GM18858 (cell line): ENCODE results near the gene APH1B.

Source experiments
- ATAC-seq: cut with Tn5 transposase; IDR thresholded peaks from one replicate; pipeline ENCODE4 v1.9.1; 2021; ENCODE audit not compliant: unreplicated experiment

APH1B gene

DNA sequence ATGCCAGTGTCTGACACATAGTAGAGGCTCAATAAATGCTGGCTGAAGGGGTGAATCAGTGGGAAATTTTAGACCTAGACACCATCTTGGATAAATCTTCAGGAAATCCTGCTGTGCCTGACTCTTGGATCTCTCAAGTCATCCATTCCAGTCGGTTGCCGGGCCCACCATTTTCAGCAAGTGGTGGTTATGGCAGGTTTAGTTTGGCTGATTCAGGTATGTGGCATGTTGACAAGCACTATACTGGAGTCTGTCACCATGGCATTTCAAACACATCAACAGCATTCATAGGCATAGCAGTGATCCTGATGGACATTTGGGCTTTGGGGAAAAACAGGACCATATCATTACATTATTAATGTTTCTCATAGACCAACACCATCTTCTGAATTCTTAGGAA lies 25.7 kb upstream of the APH1B start:
- ATAC-seq, result no peak

DNA sequence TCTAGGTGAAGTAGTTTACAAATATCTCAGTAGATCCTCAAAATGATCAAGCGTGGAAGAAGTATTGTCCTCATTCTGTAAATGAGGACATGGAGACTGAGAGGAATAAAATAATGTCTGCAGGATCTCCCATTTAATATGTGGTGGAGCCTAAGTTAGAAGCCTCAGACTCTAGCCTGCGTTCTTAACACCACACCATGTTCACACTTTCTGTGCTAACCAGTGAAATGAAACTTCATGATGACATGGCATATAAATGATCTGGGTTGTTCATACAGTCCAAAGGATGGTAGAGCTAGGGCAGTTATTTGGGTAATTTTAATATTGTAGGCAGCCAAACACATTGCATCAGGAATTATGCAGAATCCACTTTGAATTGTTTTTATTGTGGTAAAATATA lies 25.1 kb upstream of the APH1B start:
- ATAC-seq, result no peak

DNA sequence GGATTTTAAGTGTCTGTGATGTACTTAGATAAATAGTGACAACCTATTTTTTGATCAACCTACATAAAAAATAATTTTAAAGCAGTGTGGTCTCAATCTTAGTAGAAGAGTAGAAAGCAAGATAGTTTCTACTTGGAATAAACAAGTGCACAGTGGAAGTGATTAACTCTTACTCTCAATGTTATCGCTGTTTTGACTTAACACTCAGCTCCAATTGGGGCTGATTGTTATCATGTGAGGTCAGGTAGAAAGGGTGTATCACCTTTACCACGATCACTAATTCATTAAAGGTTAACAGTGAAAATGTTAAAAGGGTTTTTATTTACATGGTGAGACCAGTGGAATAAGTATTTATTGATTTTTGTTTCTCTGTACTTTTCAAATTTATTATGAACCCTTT lies 22.4 kb upstream of the APH1B start:
- no peak for ATAC-seq

DNA sequence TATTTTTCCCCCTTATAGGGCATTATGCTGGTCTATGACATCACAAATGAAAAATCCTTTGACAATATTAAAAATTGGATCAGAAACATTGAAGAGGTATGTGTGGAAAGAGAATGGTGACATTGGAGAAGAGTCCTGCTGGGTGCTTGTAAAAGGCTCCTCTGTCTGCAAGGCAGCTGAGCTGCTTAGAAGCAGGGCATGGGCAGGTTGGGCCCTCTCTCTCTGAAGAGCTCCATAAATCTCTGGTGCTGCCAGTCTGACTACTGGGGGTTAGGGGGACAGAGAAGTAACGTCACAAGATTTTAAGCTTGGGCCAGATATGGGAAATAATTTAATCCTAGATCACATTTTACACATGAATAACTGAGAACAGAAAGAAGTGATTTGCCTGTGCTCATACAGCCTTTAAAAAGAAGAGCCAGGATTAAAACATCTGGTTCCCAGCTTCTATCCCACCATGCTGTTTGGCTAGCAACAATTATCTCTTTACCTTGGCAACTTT lies 21.9 kb upstream of the APH1B start:
- ATAC-seq, result no peak

DNA sequence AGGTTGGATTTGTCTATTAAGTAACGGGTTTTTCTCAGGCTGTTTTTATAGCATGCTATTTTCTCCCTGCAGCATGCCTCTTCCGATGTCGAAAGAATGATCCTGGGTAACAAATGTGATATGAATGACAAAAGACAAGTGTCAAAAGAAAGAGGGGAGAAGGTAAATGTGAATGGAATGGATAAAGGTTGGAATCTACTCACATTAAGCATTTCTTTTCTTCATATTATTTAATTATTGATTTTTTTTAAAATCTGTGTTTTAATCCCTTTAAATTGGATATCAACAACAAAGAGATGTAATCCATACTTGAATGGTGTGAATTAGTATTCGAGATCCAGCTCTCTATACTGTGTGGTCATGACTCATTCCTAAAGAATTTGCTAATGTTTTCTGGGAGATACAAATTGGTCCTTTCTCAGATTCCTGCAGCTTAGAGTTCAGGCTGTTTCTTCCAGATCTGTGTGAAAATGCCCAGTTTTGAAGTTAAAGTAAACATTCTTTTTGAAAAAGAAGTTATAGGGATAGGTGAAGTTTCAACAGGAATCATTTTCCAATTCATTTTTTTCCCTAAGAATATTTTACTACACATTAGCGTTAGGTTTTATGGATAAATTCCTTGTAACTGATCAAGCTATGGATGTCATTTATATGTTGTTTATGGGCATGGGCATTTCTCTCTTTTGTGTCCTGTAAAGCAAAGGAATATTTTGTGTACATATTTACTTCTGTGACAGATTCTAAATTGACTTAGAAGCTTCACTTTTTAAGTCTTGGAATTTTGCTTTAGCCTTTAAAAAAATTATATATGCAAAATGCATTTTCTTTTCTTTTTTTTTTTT lies 20.8 kb upstream of the APH1B start:
- no peak for ATAC-seq

DNA sequence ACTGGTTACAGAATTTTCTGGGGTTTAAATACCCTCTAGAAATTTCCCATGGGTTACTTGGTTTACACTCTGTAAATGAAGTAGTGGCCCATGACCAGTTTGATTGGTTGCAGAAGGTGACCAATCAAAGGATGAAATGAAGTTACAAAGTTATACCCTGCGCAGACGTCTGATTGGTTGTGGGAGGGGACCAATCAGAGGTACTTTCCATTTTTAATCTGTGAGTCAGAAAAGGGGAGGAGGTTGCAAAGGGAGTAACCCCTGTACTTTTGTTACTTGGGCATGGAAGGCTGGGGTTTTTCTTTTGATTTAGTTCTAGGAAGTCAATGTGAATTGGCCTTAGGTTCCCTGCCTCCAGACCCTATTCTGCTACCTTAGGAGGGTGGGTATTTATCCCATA lies 18.7 kb upstream of the APH1B start:
- no peak for ATAC-seq

DNA sequence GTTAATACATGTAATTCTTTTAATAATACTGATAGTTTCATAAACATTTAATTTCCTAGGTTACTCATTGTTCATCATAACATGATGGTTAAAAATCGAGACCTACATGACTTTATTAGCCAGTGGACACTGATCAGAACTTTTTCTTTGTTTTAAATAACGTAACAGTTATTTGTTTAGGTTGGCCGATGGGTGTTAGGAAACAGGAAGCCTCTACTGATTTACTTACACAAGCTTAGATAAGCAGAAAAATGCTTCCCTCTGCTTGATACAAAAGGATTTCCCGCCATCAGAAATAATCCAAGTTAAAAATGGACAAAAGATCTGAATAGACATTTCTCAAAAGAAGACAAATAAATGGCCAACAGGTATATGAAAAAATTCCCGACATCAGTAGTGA lies 16.6 kb upstream of the APH1B start:
- ATAC-seq, result no peak

DNA sequence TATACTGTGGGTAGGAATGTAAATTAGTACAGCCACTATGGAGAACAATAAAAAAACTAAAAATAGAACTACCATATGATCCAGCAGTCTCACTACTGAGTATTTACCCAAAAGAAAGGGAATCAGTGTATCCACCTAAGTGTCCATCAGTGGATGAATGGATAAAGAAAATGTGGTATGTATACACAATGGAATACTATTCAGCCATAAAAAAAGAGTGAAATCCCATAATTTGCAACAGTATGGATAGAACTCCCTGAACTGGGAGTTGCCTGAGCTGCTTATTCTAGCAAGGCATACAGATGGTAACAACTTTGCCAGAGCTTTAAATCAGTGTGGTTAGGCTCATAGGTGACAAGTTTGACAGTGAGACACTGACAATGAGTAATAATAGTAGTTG lies 16.1 kb upstream of the APH1B start:
- no peak for ATAC-seq

DNA sequence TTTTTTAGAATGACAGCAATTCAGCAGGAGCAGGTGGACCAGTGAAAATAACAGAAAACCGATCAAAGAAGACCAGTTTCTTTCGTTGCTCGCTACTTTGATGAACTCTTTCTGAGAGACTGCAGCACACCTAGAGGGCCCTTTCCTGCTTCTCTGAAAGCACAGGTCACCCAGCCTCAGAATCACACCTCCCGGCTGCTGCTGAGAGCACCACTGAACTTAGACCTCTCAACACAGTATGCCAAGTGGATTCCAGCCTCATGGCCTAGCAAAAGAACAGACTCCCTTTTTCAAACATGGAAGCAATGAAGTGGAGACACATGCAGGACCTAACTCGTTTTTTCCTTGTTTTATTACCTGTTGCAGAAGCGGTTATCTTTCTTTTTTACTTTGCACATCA lies 13.9 kb upstream of the APH1B start:
- no peak for ATAC-seq

DNA sequence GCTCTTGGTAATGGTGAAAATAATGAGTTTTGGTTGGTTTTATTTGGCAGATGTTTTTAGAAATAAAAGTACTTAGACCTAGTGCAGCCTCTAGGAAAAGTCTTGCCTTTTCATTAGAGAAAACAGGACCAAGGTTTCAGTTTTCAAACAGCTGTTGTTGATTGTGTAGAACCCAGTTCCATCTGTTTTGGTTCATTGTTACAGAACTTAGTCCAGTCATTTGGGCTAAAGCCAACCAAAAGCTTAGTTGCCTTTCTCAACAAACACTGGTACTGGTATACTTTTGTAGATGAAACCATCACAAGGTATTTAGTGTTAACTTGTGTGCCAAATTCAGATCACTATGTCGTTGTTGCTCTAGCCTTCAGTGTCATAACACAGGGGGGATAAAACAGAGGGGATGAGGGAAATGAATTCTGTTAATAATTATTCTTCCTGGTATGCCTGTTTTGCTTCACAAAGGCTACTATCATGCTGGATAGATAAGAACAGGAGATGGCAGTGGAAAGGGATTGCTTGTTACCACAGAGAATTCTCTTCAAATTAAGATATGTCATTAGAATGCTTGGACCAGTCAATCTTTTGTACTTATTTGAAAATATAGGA lies 12.6 kb upstream of the APH1B start:
- no peak for ATAC-seq

DNA sequence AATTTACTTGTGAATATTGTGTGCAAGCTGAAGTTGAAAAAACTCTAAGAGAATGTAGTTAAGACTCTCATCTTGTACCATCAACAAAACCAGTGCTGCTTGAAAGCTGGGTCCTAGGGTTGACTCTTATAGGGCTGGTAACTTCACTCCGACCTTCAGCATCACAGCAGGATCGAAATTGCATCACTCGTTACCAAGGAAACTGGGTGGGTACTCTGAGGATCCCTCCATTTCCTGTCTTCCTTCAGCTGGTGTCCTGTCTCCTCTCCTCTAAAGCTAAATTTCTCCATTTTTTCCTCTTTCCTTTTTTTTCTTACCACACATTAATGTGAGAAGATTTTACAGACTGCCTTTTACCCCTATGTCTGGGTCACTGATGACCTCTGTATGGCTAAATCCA lies 3.0 kb upstream of the APH1B start:
- ATAC-seq, result no peak

DNA sequence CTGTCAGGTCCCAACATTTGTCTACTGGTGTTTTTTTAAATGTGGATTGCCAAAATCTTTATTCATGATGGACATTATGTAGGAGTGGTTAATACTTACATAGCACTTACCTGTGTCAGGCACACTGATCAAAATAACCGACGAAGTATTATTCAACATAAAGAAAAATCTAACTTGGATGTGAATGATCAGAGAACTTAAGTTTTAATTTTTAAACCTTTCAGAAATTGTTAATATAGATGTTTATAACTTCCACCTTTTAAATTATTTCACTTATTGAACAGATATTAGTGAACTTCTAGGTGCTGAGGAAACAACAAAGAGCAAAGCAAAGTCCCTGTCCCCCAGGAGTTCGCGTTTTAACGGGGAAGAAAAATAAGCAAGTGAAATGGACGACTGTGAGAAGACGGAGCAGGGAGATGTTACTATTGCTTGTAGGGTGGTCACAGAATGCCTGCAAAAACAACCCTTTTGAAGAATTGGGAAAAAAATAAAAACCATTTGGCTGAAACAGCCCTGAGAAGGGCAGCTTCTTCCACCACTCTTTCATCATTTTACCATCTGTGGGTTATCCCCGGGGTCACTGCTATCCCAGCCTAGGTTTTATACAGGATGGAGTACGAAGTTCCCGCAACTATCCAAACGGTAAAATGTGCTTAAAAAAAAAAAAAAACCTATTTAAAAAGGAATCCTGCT lies 915 bp upstream of the APH1B start:
- no peak for ATAC-seq

DNA sequence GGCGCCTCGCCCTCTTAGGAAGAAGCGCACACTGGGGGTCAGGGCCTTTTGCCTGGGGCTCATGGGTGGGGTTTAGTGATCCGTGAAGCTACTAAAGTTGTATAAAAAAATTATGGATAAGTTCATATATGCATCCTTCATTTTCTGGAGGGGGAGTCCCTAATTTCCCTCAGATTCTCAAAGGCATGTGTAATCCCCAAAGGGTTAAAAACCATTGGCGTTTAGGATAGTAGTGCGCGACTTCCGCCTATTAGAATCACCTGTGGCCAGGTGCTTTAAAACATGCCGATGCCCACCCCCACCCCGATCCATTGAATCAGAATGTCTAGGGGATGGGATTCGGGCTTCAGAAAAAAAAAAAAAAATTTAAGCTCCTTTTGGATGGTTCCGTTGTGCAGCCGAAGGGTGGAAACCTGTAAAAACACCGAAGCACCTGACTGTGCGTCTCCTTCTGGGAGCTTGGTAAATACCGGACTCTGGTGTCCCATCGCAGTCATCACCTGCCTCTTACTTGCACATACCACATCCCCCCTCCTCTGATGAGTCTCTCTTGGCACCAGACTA lies 570 bp downstream of the APH1B start:
- ATAC-seq, result no peak

DNA sequence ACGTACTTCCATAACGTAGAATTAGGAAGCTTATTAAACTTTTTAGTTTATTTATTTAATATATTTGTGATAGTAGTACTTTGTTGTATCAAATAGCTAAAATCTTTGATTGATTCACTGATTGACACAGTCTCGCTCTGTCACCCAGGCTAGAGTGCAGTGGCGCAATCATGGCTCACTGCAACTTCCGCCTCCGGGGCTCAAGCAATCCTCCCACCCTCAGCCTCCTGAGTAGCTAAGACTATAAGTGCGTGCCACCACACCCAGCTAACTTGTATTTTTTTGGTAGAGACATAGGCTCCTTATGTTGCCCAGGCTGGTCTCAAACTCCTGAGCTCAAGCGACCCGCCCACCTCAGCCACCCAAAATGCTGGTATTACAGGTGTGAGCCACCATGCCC lies 5.7 kb downstream of the APH1B start:
- ATAC-seq, result no peak

DNA sequence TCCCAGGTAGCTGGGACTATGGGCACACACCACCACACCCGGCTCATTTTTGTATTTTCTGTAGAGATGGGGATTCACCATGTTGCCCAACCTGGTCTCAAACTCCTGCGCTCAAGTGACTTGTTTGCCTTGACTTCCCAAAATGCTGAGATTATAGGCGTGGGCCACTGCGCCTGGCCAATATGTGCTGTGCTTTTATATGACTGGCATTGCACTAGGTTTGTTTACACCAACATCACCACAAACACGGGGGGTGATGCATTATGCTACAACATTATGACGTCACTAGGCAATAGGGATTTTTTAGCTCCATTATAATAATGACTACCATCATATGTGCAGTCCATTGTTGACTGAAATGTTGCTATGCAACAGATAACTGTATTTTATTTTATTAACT lies 6.9 kb downstream of the APH1B start:
- no peak for ATAC-seq

DNA sequence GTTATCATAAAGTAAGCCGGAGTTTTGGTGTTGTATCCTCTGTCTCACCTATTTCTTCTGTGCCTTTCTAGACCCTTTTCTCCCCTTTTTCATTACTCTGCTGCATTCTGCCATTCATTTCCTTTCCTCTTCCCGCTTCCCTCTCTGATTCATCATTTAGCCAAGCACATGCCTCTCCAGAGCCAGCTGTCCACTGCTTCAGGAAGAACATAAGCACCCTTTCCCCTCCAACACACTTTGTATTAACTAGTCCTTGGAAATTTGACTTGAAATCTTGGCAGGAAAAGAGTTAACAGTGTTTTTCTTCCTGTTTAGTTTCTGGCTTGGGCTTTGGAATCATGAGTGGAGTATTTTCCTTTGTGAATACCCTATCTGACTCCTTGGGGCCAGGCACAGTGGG lies 9.7 kb downstream of the APH1B start:
- no peak for ATAC-seq

DNA sequence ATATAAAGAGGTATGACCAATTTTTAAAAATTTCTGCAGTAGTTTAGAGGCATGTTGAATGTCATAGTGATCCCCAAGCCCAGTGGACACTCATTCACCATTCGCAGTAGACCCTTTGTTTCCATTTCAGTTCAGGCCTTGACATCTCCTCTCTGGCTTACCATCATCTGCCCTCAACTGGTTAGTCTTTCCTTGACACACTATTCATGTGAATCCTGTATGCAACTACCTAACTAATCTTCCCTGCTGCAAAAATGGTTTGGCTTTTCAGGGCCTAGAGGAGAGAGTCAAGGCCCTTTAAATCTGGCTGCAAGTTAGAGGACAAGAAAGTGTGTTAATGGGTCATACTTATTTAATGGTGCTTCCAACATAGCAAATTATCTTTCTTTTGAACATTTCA lies 10.9 kb downstream of the APH1B start:
- ATAC-seq, result no peak

DNA sequence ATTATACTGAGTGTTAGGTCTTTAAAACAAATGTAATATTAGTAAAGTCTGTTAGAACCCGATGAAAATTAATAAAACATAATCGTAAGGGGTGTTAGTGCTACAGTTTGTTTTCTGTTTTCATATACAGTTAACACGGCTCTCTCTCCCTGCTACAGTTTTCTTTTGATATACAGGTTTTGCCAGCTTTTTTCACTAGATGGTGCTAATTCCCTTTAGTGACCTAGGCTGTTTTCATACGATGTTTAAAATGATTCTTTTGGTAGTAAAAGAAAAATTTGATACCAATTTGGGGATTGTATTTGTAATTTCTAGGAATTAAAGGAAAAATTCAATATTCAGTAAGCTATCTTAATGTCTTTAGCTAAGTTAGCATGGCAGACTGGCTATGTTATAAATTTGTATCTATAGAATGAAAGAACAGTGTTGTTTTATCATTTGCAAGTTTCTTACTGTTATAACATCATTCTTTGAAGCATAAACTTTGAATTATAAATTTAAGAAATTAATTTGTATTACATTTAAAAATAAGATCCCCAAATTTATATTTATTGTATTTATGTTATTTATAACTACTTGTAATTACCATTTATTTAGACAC lies 11.5 kb downstream of the APH1B start:
- no peak for ATAC-seq

DNA sequence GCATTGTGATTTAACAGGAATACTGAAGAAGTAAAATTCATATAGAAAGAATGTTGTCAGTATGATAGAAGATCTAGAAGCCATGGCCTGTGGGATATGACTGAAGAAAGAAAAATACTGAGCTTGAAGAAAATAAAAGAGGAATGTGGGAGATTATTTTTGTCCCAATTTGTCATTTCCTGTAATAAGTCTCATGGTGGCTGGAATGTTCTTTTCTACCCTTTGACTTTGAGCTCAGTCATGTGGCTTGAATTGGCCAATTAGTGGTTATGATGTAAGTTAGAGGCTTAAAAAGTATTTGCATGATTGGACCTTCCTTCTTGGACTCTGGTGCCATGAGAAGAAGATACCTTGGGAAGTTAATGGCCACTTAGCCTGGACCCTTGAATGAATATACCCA lies 14.1 kb downstream of the APH1B start:
- ATAC-seq, result no peak

DNA sequence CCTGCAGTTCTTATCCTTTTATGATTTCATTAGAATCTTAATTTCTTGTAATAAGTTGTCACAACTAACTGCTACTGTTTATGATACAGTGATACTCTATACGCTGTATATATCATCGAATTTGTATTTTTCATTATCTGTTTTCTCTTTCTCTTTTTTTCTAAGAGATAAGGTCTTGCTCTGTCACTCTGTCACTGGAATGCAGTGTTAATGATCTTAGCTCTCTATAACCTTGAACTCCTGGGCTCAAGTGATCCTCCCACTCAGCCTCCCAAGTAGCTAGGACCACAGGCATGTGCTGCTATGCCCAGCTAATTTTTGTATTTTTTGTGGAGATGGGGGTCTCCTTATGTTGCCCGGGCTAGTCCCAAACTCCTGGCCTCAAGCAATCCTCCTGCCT lies 14.8 kb downstream of the APH1B start:
- ATAC-seq, result no peak

DNA sequence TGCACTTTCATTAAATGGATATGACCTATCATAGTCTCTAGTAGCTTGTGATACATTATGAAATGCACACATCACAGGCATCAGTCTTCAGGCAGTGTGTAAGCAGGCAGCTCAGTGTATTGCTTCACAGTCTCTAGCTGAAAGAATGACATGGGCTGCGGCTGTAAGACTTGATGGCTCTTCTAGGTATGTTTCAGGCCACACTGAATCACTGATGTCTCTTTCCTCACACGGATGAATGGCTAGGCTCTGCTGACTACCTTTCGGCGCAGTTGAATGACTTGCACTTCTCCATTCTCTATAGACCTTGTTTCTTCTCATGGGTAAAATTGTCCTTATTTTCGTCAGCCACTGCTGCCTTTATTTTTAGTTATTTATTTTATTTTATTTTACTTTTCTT lies 15.4 kb downstream of the APH1B start:
- ATAC-seq, result no peak
